ENCODE measurements around the gene SPATS2L. TPM values are rescaled to one million over a fixed set of nuclear protein-coding genes. Genes with fewer than 3 reads are reported as not detected.
A peak's percentile ranks its signal among the peaks of the same experiment; 100 is the strongest.

SPATS2L gene
- total RNA-seq, 1 donor from 2014 or later = 192 TPM

DNA sequence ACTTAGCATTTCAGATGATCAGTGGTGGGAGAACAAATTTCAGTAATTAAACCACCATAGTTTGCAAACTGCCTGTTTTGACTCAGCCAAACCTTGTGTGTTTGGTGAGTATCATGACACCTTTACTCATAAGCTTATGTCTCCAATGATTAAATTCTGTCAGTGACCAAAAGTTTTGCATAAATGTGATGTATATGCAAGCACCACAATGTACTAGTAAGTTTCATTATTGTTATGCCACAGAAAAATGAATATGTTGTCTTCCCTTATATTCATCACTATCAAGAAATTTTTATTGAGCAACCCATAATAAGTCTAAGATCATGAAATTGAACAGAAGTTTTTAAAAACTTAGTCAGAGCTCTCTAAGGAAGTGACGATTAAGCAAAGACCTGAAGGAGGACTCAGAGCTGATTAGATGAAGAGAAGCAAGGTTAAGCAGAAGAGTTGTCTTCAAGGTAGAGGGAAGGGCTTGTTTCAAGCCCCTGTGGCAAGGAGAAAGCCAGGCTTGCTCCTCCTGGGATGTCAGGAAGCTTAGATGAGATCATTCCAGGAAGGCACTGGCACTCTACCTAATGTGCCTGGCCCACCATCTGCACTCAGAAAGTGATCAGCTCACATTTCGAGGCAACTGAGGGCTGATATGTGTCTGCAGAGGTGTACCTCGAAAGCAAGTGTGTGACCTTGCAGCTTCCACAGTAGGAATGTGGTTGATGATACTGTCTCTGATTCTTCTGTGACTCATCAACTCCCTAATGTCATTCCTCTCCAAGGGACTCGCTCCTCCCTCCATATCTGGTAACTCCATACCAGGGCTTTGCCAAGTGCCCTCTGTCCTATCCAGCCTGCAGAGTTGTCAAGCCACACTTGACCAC, 148.7 kb downstream of the SPATS2L start:
- Histone ChIP-seq H3K79me2 (ENCODE audit: insufficient read depth, low read length) (no peaks in the 10 kb centered on the region), H3K9ac (ENCODE audit: low read length) (no peak overlapping the region), H3K4me1 (ENCODE audit: insufficient read depth, low read length) (peaks cover 9% of the 10 kb centered on the region), H2AFZ (ENCODE audit: low read depth, low read length) (no peak overlapping the region), H3K4me3 (ENCODE audit: insufficient read depth, low read depth, low read length) (no peak overlapping the region), H3K4me2 (ENCODE audit: low read length) (no peak overlapping the region), H4K20me1 (ENCODE audit: insufficient read depth, low read length) (no peaks in the 10 kb centered on the region), H3K36me3 (ENCODE audit: insufficient read depth, low read length) (peaks cover 8% of the 10 kb centered on the region), H3K27ac (ENCODE audit: low read depth, low read length) (no peak overlapping the region), H3K27me3 (ENCODE audit: insufficient read depth, low read length) (no peaks in the 10 kb centered on the region), H3K9me3 (ENCODE audit: insufficient read depth, low read depth, low read length) (no peaks in the 10 kb centered on the region)
- Mint-ChIP-seq H3K9me3 (ENCODE audit: unreplicated experiment) (no peaks in the 10 kb centered on the region), H3K27me3 (ENCODE audit: low read depth, unreplicated experiment) (no peaks in the 10 kb centered on the region), H3K4me3 (ENCODE audit: unreplicated experiment) (no peak overlapping the region), H3K36me3 (ENCODE audit: low read depth, unreplicated experiment) (peaks cover 23% of the 10 kb centered on the region), H3K27ac (ENCODE audit: unreplicated experiment) (no peak overlapping the region), H3K4me1 (ENCODE audit: low read depth, unreplicated experiment) (peaks cover 21% of the 10 kb centered on the region)
- peak; percentile 61 for DNase-seq (ENCODE audit: low read depth)
- TF ChIP-seq EZH2 (IDR thresholded peaks at IDR 0.05; ENCODE audit: insufficient read depth, low read length) = no peak
- TF ChIP-seq, protein P1, sequence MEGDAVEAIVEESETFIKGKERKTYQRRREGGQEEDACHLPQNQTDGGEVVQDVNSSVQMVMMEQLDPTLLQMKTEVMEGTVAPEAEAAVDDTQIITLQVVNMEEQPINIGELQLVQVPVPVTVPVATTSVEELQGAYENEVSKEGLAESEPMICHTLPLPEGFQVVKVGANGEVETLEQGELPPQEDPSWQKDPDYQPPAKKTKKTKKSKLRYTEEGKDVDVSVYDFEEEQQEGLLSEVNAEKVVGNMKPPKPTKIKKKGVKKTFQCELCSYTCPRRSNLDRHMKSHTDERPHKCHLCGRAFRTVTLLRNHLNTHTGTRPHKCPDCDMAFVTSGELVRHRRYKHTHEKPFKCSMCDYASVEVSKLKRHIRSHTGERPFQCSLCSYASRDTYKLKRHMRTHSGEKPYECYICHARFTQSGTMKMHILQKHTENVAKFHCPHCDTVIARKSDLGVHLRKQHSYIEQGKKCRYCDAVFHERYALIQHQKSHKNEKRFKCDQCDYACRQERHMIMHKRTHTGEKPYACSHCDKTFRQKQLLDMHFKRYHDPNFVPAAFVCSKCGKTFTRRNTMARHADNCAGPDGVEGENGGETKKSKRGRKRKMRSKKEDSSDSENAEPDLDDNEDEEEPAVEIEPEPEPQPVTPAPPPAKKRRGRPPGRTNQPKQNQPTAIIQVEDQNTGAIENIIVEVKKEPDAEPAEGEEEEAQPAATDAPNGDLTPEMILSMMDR (IDR thresholded peaks at IDR 0.05; ENCODE audit: insufficient read depth, low read depth, low read length) = no peak
- FAIRE-seq = peak; percentile 92

DNA sequence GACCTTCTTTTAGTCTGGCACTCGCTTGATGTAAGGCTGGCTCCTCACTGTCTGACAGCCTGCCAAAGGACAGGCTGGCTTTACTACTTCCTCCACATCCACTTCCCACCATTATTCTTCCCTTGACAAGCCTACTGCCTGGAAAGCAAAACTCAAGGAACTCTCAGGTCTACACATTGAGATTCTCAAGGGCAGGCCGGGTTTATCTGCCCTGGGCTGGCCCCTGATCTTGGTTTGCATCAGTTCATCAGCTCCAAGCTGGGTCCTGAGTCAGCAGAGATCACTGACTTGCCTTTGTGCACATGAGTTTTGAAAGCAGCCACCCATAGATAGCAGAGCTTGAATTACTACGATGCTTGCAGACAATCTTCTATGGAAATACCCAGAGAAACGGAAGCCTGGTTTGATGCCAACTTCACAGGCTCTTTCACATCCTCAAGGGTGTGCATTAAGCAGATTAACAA, 149.5 kb downstream of the SPATS2L start:
- no peak overlapping the region for H3K4me3 ChIP-seq (ENCODE audit: insufficient read depth, low read depth, low read length)
- peaks cover 9% of the 10 kb centered on the region for H3K4me1 ChIP-seq (ENCODE audit: insufficient read depth, low read length)
- Mint-ChIP-seq H3K27ac (ENCODE audit: unreplicated experiment) (peak overlapping the region; percentile 50), H3K4me1 (ENCODE audit: low read depth, unreplicated experiment) (peaks cover 21% of the 10 kb centered on the region), H3K9me3 (ENCODE audit: unreplicated experiment) (no peaks in the 10 kb centered on the region), H3K36me3 (ENCODE audit: low read depth, unreplicated experiment) (peaks cover 19% of the 10 kb centered on the region), H3K27me3 (ENCODE audit: low read depth, unreplicated experiment) (no peaks in the 10 kb centered on the region), H3K4me3 (ENCODE audit: unreplicated experiment) (no peak overlapping the region)
- FAIRE-seq (no peak), DNase-seq (ENCODE audit: low read depth) (no peak)
- no peaks in the 10 kb centered on the region for H3K9me3 ChIP-seq (ENCODE audit: insufficient read depth, low read depth, low read length)
- H3K27ac ChIP-seq (ENCODE audit: low read depth, low read length) = no peak overlapping the region
- H2AFZ ChIP-seq (ENCODE audit: low read depth, low read length) = no peak overlapping the region
- peaks cover 4% of the 10 kb centered on the region for H3K36me3 ChIP-seq (ENCODE audit: insufficient read depth, low read length)
- no peak for TF ChIP-seq EZH2 (IDR thresholded peaks at IDR 0.05; ENCODE audit: insufficient read depth, low read length)
- TF ChIP-seq, protein P1 (IDR thresholded peaks at IDR 0.05; ENCODE audit: insufficient read depth, low read depth, low read length) = no peak
- H3K79me2 ChIP-seq (ENCODE audit: insufficient read depth, low read length) = no peaks in the 10 kb centered on the region
- no peaks in the 10 kb centered on the region for H4K20me1 ChIP-seq (ENCODE audit: insufficient read depth, low read length)
- no peaks in the 10 kb centered on the region for H3K27me3 ChIP-seq (ENCODE audit: insufficient read depth, low read length)
- no peak overlapping the region for H3K4me2 ChIP-seq (ENCODE audit: low read length)
- no peak overlapping the region for H3K9ac ChIP-seq (ENCODE audit: low read length)

DNA sequence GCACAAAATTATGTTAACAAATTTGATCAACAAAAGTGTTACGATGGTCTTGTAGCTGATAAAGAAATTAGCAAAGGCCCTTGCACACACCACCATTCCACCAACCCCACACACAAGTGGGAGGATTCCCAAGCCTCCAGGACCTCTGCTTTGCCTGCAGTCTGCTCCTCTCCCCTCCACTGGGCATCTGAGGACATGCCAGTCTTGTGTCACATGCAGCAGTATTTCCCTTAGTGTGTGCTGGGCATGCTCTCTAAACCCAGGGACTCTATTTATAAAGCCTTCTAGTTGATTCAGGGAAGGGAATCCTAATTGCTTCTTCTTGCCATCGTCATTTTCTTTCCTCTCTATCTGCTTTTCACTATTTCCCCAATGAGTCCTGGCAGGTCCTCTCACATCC, 150.1 kb downstream of the SPATS2L start:
- Histone ChIP-seq H3K9ac (ENCODE audit: low read length) (no peak overlapping the region), H2AFZ (ENCODE audit: low read depth, low read length) (no peak overlapping the region), H3K4me1 (ENCODE audit: insufficient read depth, low read length) (peaks cover 9% of the 10 kb centered on the region), H3K4me2 (ENCODE audit: low read length) (no peak overlapping the region), H3K27me3 (ENCODE audit: insufficient read depth, low read length) (no peaks in the 10 kb centered on the region), H3K27ac (ENCODE audit: low read depth, low read length) (no peak overlapping the region), H3K4me3 (ENCODE audit: insufficient read depth, low read depth, low read length) (no peak overlapping the region), H4K20me1 (ENCODE audit: insufficient read depth, low read length) (no peaks in the 10 kb centered on the region), H3K36me3 (ENCODE audit: insufficient read depth, low read length) (peaks cover 3% of the 10 kb centered on the region), H3K9me3 (ENCODE audit: insufficient read depth, low read depth, low read length) (no peaks in the 10 kb centered on the region), H3K79me2 (ENCODE audit: insufficient read depth, low read length) (no peaks in the 10 kb centered on the region)
- no peak overlapping the region for H3K4me3 Mint-ChIP-seq (ENCODE audit: unreplicated experiment)
- FAIRE-seq (no peak), DNase-seq (ENCODE audit: low read depth) (no peak)
- peaks cover 21% of the 10 kb centered on the region for H3K4me1 Mint-ChIP-seq (ENCODE audit: low read depth, unreplicated experiment)
- H3K27ac Mint-ChIP-seq (ENCODE audit: unreplicated experiment) = no peak overlapping the region
- TF ChIP-seq, protein P1 (IDR thresholded peaks at IDR 0.05; ENCODE audit: insufficient read depth, low read depth, low read length) = no peak
- no peak for TF ChIP-seq EZH2 (IDR thresholded peaks at IDR 0.05; ENCODE audit: insufficient read depth, low read length)
- peaks cover 22% of the 10 kb centered on the region for H3K36me3 Mint-ChIP-seq (ENCODE audit: low read depth, unreplicated experiment)
- no peaks in the 10 kb centered on the region for H3K9me3 Mint-ChIP-seq (ENCODE audit: unreplicated experiment)
- no peaks in the 10 kb centered on the region for H3K27me3 Mint-ChIP-seq (ENCODE audit: low read depth, unreplicated experiment)
